GM18909 (cell line): ENCODE measurements around the gene TAAR1.
A peak's percentile ranks its signal among the peaks of the same experiment; 100 is the strongest.
"Not testable (repeated sequence)": the region's sequence is repeated elsewhere in the genome, so short reads cannot be mapped to it uniquely, and the experiment has no call there.

Experiments
- ATAC-seq: cut with Tn5 transposase; IDR thresholded peaks from one replicate; pipeline ENCODE4 v1.9.1; 2021; ENCODE audit warnings: mild to moderate bottlenecking; ENCODE audit not compliant: unreplicated experiment, poor library complexity

Gene TAAR1

GRCh38 chr6:132659082-132659481 lies at the start of gene TAAR1:
Gene TAAR1, minus strand, starts transcription at chr6:132659182. Its CDS starts 13,179 bp downstream, at chr6:132646003.
- no peak for ATAC-seq

GRCh38 chr6:132708771-132709170 lies 49.8 kb upstream of the TAAR1 start:
- no peak for ATAC-seq

- ATAC-seq = no peak
Observed at GRCh38 chr6:132708002-132708401, 49.0 kb upstream of the TAAR1 start.

GRCh38 chr6:132706756-132707155 lies 47.8 kb upstream of the TAAR1 start:
- ATAC-seq = not testable (repeated sequence)

GRCh38 chr6:132703936-132704335 lies 45.0 kb upstream of the TAAR1 start:
- ATAC-seq = no peak

- ATAC-seq = peak; percentile 86
Observed at GRCh38 chr6:132698608-132699007, 39.6 kb upstream of the TAAR1 start.

GRCh38 chr6:132695773-132696172 lies 36.8 kb upstream of the TAAR1 start:
- no peak for ATAC-seq

- no peak for ATAC-seq
Observed at GRCh38 chr6:132693478-132693877, 34.5 kb upstream of the TAAR1 start.

GRCh38 chr6:132690678-132691077 lies 31.7 kb upstream of the TAAR1 start:
- no peak for ATAC-seq

- ATAC-seq = no peak
Observed at GRCh38 chr6:132687306-132687705, 28.3 kb upstream of the TAAR1 start.

GRCh38 chr6:132686531-132686930 lies 27.5 kb upstream of the TAAR1 start:
- no peak for ATAC-seq

GRCh38 chr6:132685009-132685408 lies 26.0 kb upstream of the TAAR1 start:
- no peak for ATAC-seq

- ATAC-seq = no peak
Observed at GRCh38 chr6:132684272-132684671, 25.3 kb upstream of the TAAR1 start.

GRCh38 chr6:132683543-132683942 lies 24.6 kb upstream of the TAAR1 start:
- ATAC-seq = no peak

- ATAC-seq = peak; percentile 64
Observed at GRCh38 chr6:132679094-132679493, 20.1 kb upstream of the TAAR1 start.

- ATAC-seq = no peak
Observed at GRCh38 chr6:132675749-132676148, 16.8 kb upstream of the TAAR1 start.

- ATAC-seq = no peak
Observed at GRCh38 chr6:132675002-132675401, 16.0 kb upstream of the TAAR1 start.

GRCh38 chr6:132673376-132674094 lies 14.6 kb upstream of the TAAR1 start:
- ATAC-seq = no peak

GRCh38 chr6:132671295-132671694 lies 12.3 kb upstream of the TAAR1 start:
- ATAC-seq = no peak

GRCh38 chr6:132669690-132670291 lies 10.8 kb upstream of the TAAR1 start:
- ATAC-seq = peak; percentile 82

- no peak for ATAC-seq
Observed at GRCh38 chr6:132666118-132666517, 7.1 kb upstream of the TAAR1 start.
